Measurements from ENCODE around the gene TECPR2.

The TECPR2 gene

GRCh38 chr14:102469261-102469660 is 106.5 kb downstream of the TECPR2 start:
- ChIA-PET POLR2A (no interaction called here), CTCF (no interaction called here)
- no peak for DNase-seq (ENCODE audit: extremely low spot score)
- no peak for TF ChIP-seq HDGF (IDR thresholded peaks at IDR 0.05; ENCODE audit: borderline replicate concordance)
- TF ChIP-seq NFRKB (IDR thresholded peaks at IDR 0.05): no peak
- no peak for TF ChIP-seq BHLHE40 (IDR thresholded peaks at IDR 0.05; ENCODE audit: borderline replicate concordance)
- TF ChIP-seq FOXA1 (IDR thresholded peaks at IDR 0.05): no peak
- no peak for TF ChIP-seq LEF1 (IDR thresholded peaks at IDR 0.05; ENCODE audit: borderline replicate concordance)
- TF ChIP-seq ARNT (IDR thresholded peaks at IDR 0.05): no peak
- no peak for TF ChIP-seq ZNF384 (IDR thresholded peaks at IDR 0.05)
- TF ChIP-seq FOXK2 (IDR thresholded peaks at IDR 0.05): no peak
- TF ChIP-seq FOXM1 (IDR thresholded peaks at IDR 0.05; ENCODE audit: borderline replicate concordance): no peak
- TF ChIP-seq L3MBTL2 (conservative IDR thresholded peaks at IDR 0.05): no peak
- TF ChIP-seq ELF4 (IDR thresholded peaks at IDR 0.05): no peak
- no peak for TF ChIP-seq SUZ12 (IDR thresholded peaks at IDR 0.05)

- POLR2A ChIA-PET: no interaction called here
- DNase-seq (ENCODE audit: extremely low spot score): no peak
- TF ChIP-seq L3MBTL2 (conservative IDR thresholded peaks at IDR 0.05) (no peak), PKNOX1 (IDR thresholded peaks at IDR 0.05) (no peak), FOXK2 (IDR thresholded peaks at IDR 0.05) (no peak), CTBP1 (IDR thresholded peaks at IDR 0.05; ENCODE audit: borderline replicate concordance) (no peak), FOXM1 (IDR thresholded peaks at IDR 0.05; ENCODE audit: borderline replicate concordance) (no peak), SUZ12 (IDR thresholded peaks at IDR 0.05) (no peak), SP1 (IDR thresholded peaks at IDR 0.05) (no peak), ARNT (IDR thresholded peaks at IDR 0.05) (no peak), ZNF384 (IDR thresholded peaks at IDR 0.05) (no peak), ELF4 (IDR thresholded peaks at IDR 0.05) (no peak), NFRKB (IDR thresholded peaks at IDR 0.05) (no peak), TARDBP (IDR thresholded peaks at IDR 0.05) (no peak), BHLHE40 (IDR thresholded peaks at IDR 0.05; ENCODE audit: borderline replicate concordance) (no peak), LEF1 (IDR thresholded peaks at IDR 0.05; ENCODE audit: borderline replicate concordance) (no peak), FOXA1 (IDR thresholded peaks at IDR 0.05) (no peak), HDGF (IDR thresholded peaks at IDR 0.05; ENCODE audit: borderline replicate concordance) (no peak)
- CTCF ChIA-PET: no interaction called here
Observed at GRCh38 chr14:102471921-102472790, 109.4 kb downstream of the TECPR2 start.

GRCh38 chr14:102472791-102473150 is 110.0 kb downstream of the TECPR2 start:
- DNase-seq (ENCODE audit: extremely low spot score): no peak
- CTCF ChIA-PET: no interaction called here
- POLR2A ChIA-PET: no interaction called here
- no peak for TF ChIP-seq SUZ12 (IDR thresholded peaks at IDR 0.05)
- no peak for TF ChIP-seq L3MBTL2 (conservative IDR thresholded peaks at IDR 0.05)
- TF ChIP-seq LEF1 (IDR thresholded peaks at IDR 0.05; ENCODE audit: borderline replicate concordance): no peak
- TF ChIP-seq HDGF (IDR thresholded peaks at IDR 0.05; ENCODE audit: borderline replicate concordance): no peak
- no peak for TF ChIP-seq ZNF384 (IDR thresholded peaks at IDR 0.05)
- TF ChIP-seq CTBP1 (IDR thresholded peaks at IDR 0.05; ENCODE audit: borderline replicate concordance): no peak
- no peak for TF ChIP-seq ELF4 (IDR thresholded peaks at IDR 0.05)
- no peak for TF ChIP-seq PKNOX1 (IDR thresholded peaks at IDR 0.05)

GRCh38 chr14:102473559-102473958 is 110.8 kb downstream of the TECPR2 start:
- no peak for DNase-seq (ENCODE audit: extremely low spot score)
- no peak for TF ChIP-seq ELF4 (IDR thresholded peaks at IDR 0.05)
- no peak for TF ChIP-seq NFRKB (IDR thresholded peaks at IDR 0.05)
- no peak for TF ChIP-seq TARDBP (IDR thresholded peaks at IDR 0.05)
- no peak for TF ChIP-seq BHLHE40 (IDR thresholded peaks at IDR 0.05; ENCODE audit: borderline replicate concordance)
- no peak for TF ChIP-seq ARNT (IDR thresholded peaks at IDR 0.05)
- TF ChIP-seq CTBP1 (IDR thresholded peaks at IDR 0.05; ENCODE audit: borderline replicate concordance): no peak
- no peak for TF ChIP-seq LEF1 (IDR thresholded peaks at IDR 0.05; ENCODE audit: borderline replicate concordance)
- TF ChIP-seq ZNF384 (IDR thresholded peaks at IDR 0.05): no peak
- TF ChIP-seq L3MBTL2 (conservative IDR thresholded peaks at IDR 0.05): no peak
- TF ChIP-seq PKNOX1 (IDR thresholded peaks at IDR 0.05): no peak
- no peak for TF ChIP-seq SUZ12 (IDR thresholded peaks at IDR 0.05)
- TF ChIP-seq FOXA1 (IDR thresholded peaks at IDR 0.05): no peak
- no peak for TF ChIP-seq HDGF (IDR thresholded peaks at IDR 0.05; ENCODE audit: borderline replicate concordance)
- TF ChIP-seq FOXK2 (IDR thresholded peaks at IDR 0.05): no peak
- no peak for TF ChIP-seq SP1 (IDR thresholded peaks at IDR 0.05)
- no peak for TF ChIP-seq FOXM1 (IDR thresholded peaks at IDR 0.05; ENCODE audit: borderline replicate concordance)
- ChIA-PET POLR2A (no interaction called here), CTCF (no interaction called here)

GRCh38 chr14:102474934-102475333 is 112.2 kb downstream of the TECPR2 start:
- DNase-seq (ENCODE audit: extremely low spot score): no peak
- TF ChIP-seq TARDBP (IDR thresholded peaks at IDR 0.05) (no peak), LEF1 (IDR thresholded peaks at IDR 0.05; ENCODE audit: borderline replicate concordance) (no peak), FOXK2 (IDR thresholded peaks at IDR 0.05) (no peak), SP1 (IDR thresholded peaks at IDR 0.05) (no peak), ELF4 (IDR thresholded peaks at IDR 0.05) (no peak), SUZ12 (IDR thresholded peaks at IDR 0.05) (no peak), L3MBTL2 (conservative IDR thresholded peaks at IDR 0.05) (no peak), ARNT (IDR thresholded peaks at IDR 0.05) (no peak), NFRKB (IDR thresholded peaks at IDR 0.05) (no peak), PKNOX1 (IDR thresholded peaks at IDR 0.05) (no peak), FOXM1 (IDR thresholded peaks at IDR 0.05; ENCODE audit: borderline replicate concordance) (no peak), ZNF384 (IDR thresholded peaks at IDR 0.05) (no peak), CTBP1 (IDR thresholded peaks at IDR 0.05; ENCODE audit: borderline replicate concordance) (no peak), BHLHE40 (IDR thresholded peaks at IDR 0.05; ENCODE audit: borderline replicate concordance) (no peak), FOXA1 (IDR thresholded peaks at IDR 0.05) (no peak), HDGF (IDR thresholded peaks at IDR 0.05; ENCODE audit: borderline replicate concordance) (no peak)
- ChIA-PET POLR2A (no interaction called here), CTCF (no interaction called here)

All from HEK293T (cell line).